Measurements from ENCODE around the gene CDH8.
A peak's percentile ranks its signal among the peaks of the same experiment; 100 is the strongest.

Gene CDH8

DNA sequence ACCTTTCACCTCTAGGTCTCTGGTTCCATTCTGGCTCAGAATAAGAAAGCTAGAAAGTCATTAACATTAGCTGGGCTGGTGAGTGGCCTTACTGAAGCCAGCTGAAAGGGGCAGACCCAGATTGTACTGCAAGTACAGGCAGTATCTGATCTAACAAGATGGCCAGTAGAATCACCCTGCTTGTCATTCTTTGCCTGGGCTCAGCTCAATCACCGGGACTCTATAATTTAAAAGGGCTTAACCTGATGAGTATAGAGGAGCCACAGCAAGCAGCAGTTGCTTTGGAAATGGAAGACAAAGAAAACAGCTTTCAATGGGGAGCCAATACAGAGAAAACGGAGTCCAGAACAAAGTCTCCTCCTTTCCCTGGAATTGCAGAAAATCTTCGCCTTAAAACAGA lies 13.6 kb downstream of the CDH8 start:
- DNase-seq = no peak

DNA sequence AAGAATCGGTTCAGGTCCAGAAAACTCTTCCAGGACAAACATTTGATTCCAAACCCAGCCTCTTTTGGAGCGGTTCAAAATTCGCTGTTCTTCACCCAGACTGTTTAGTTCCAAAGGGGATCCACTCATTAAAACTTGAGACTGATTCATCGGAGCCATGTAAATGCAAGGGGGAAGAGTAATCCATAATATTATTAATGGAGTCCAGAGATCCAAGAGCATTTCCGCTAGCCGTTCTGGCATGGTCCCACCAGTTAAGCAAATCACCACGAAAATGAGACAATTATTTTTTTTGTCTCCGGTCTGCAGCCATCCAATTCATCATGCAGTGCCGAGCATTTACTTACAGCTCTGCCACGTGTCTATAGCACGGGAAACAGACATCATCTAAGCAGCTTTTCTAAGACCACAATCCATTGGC lies 15.1 kb downstream of the CDH8 start:
- no peak for DNase-seq

DNA sequence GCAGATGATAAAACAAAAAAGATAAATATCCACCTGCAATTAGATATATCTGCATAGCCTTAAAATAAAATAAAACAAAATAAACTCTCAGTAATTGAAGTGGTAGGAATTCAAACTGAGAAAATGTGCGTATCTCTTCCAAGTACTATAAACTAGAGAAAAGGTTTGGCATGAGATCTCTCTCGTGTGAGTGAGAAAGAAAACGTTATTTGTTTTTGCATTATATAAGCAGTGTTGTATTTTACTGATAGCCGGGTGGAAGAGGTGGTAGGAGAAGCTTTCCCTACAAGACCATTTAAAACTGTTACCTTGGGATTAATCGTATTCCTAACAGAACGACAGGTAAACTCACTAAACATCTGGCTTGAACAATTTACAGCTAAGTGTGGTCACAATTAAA lies 15.6 kb downstream of the CDH8 start:
- DNase-seq = no peak

DNA sequence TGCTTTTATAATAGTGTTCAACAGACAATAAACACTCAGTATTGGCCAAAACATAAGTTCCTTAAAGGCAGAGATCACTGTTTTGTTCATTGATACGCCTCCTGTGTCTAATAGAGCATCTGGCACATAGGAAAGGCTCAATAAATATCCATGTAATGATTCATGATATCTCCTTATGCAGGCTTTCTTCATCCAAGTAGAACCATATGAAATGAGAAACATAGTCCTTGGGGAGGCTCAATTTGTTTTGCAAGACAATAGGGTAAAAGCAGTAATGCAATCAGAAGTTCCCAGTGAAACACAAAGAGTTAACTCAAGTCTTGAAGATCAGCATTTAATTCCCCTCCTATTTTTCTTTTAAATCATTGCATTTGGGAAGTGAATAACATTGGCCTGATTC lies 16.4 kb downstream of the CDH8 start:
- no peak for DNase-seq

DNA sequence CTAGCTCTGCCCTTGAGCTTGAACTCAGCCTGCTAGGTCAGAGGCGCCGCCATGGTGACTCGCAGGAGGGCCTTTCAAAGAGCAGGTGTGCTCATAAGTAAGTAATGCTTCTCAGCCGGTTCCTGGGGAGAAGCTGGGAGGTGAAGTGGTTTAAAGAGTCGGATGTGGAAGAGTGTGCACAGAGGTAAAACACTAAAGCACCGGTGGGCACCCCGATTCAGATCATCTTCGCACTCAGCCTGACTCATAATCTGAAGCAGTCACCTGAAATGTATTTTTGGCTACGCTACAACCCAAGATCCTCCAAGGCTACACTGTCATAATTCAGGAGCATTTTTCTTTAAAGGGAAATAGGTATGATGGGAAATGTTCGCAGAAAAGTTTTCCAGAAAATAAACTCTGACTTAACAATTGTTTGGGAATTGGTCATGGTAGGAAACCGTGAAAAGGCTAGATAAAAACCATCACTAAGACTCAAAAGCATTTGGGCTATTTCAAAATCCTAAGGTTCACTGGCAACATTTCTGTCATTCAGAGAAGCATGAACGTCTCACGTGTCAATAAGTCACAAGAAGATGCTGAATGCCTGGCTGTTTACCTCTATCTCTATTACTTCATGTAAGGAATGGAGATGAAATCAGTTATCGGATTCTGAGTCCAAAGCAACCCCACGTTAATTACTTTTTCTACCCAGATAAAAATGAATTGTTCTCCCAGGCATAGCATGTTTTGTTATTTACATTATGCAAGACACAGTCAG lies 17.8 kb downstream of the CDH8 start:
- DNase-seq = no peak

DNA sequence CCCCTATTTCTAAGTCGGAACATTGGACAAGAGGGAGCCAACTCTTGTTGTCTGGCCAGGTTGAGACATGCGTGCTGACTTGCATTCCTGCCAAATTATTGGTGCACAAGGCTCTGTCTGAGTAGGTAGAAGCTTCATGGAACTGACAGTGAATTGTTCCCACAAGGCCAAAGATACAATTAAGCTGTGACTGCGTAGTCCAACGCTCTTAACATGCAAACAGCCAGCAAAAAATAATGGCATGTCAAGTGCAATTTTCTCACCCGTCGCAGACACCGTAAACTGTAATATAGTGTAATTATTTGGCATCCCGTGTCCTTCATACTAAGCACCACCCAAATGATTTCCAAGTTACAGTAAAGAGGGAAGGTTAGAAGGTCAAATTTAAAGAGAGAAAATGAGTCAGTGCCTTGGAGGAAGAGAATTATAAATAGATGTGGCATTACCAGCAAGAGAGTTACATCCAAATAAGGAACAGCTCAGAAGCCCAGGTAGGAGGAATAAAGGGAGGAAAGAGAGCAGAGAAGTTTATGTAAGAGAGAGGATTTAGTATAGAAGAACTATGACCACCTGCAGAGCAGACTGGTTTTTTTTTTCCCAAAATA lies 21.8 kb downstream of the CDH8 start:
- peak; percentile 72 for DNase-seq

DNA sequence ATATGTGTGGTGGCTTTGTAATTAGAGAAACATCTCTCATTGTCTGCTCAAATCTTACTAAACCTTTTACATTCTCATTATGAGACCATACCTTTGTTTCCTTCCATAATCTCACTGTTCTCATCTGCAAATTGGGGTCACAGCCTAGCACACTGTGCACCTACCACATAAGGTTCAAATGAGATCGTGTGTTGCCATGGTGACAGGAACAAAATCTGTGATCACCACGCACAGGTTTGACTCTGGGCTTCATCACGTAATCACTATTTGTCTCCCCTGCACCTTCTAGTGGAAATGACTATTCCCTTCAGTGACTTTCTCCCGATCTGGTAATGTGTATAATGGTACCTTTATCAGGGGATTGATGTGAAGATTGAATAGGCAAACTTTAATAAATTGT lies 26.1 kb downstream of the CDH8 start:
- DNase-seq = no peak

DNA sequence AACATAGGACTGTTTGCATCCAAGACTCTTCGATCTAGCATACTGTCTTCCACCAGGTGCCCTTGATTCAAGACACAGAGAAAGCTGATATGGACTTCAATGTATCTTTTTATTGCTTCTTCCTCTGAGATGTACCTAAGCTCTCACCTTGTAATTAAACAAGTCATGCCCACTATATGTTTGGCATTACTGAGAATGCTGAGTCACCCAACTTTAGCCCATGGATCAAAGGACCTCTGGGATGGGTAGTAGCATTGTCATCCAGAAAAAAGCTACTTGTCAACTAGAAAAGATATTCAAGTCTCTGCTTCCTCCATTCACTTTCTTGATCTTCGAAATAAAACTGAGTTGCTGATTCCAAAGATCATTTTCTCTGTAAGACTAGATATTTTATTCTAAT lies 37.8 kb downstream of the CDH8 start:
- no peak for DNase-seq

DNA sequence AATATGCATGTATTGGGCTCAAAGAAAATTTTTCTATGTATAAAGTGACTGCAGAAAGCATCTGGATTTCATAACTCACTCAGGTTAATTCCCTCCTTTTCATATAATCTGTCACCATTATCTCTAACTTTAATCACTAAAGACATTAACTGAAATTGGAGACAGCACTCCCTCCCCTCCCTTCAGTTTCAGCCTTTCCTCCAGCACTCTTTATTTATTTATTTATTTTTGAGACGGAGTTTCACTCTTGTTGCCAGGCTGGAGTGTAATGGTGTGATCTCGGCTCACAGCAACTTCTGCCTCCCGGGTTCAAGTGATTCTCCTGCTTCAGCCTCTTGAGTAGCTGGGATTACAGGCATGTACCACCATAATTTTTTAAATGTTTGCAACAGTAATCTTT lies 43.1 kb downstream of the CDH8 start:
- peak; percentile 46 for DNase-seq

DNA sequence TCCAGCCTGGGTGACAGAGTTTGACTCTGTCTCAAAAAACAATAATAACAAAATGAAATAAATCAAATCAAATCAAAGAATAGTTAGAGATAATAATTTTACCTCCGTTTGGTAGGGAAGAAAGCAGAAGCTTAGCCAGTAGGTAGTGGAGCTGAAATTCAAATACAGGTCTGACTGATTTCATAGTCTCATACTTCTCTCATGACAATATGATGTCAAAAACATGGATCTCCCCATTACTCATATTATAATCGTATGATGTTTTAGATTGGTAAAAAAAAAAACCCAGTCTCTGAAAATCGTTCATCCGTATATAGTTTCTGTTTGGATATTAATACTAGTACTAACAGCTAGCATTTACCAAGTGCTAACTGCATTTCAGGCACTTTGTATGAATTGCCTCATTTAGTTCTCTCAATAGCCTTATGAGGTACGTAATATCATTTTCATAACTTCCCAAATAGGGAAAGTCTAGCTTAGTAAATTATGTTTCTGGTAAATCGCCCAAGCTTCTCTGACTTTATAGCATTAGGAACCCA lies 48.7 kb downstream of the CDH8 start:
- DNase-seq = no peak

DNA sequence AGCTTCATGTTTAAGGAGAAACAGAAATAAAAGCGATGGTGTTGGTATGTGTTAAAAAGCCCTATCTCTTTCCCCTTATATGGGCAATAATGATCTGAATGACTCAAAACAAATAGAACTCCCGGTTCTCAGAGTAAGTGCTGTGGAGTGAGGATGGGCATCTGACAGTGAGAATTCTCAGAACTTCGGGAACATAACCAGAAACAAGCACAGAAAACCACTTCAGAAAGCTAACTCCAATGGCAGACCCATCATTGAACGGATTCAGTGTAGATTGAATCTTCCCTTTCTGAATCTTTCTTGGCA lies 67.2 kb downstream of the CDH8 start:
- DNase-seq = no peak

DNA sequence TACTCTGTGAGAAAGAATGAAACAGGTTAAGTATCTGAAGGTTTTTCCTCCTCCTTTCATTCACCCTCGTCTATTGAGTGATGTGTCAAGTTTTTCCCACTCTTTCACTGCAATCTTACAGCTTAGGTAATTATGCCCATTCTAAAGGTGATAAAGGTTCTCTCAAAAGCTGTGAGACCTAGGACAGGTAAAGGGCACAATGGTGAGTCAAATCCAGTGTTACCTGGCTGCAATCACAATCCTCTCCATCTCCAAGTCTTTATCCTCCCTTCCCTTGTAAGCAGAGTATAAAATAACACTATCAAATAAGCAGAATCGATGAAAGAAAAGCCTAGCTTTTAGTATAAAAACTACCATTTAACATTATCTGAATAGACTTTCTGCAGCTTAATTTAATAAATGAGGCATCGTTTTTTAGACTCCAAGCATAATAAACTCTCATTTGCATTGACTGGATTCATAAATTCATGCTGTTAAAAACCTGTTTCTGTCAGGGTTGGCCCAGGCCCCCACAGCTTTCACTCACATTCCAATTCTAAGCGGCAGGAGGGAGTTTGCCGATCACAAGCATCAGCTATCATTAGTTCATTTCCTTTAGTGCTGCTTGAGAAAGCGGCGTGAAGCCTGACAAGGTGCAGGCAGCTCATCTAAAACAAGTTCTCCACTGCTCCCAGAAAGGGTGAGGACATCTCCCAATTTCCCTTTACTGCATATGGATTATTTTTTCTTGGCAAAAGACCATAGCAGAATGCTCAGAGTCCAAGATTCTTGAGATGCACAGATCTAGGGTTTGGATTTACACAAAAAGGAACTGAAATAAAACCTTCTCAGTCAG lies 67.8 kb downstream of the CDH8 start:
- no peak for DNase-seq

DNA sequence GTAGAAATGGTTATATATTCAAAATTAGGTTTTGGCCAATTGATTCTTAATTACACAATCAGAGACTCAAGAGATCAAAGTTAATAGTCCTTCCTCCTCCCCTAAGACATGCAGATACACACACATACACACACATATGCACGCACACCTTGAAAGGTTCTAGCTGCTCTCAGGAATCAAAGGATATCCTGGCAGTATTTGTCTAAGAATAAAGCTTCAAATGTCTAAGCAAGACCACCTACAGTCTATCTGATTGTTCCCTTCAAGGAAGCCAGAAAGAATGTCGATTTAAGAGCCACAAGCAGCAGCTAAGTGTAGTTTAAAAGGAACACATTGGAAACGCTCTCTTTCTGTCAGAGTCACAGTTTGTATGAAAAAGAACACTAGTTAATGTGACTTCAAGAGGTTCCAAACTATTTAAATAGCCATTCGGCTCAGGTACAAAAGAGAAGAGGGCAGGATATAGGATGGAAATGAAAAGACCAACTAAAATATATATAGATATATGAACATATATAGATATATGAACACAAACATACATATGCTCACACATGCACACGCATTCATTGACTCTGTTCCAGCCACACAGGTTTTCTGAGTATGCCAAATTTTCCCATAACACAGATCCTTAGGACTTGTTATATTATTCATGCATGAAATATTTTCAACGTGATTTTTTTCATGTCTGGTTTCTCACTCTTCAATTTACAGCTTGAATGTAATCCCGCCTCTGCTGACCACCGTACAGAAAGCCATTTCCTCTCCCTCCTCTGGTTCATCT lies 79.0 kb downstream of the CDH8 start:
- DNase-seq = no peak

DNA sequence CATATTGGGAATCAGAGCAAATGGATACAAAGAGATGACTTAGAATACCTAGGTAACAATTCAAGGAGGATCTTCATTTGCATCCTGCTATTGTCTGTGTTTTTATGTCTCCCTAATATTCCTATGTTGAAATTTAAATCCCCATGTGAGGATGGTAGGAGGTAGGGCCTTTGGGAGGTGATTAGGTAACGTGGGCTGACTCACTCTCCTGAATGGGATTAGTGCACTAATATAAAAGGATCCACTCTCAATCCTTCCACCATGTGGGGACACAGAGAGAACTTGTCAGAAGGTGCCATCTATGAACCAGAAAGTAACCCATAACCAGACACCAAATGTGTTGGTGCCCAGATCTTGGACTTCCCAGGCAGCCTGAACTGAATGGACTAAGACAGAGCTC lies 83.4 kb downstream of the CDH8 start:
- DNase-seq = no peak

DNA sequence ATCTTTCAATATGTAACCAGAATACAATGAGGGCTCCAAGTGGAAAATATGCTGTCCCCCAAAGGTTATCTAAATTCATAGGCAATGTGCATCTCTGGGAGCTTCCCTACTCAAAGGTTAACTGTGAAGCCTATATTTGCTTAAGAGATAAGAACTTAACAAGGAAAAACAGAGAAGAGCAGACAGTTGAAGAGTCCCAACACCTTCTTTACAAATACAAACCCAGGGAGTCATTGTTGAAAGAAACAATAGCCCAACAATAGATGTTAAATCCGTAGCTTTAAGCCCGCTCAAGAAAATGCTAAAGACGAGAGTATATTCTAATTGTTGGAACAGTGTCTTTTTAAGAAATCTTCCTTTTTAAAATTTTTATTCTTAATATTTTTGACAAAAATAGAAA lies 87.8 kb downstream of the CDH8 start:
- no peak for DNase-seq

DNA sequence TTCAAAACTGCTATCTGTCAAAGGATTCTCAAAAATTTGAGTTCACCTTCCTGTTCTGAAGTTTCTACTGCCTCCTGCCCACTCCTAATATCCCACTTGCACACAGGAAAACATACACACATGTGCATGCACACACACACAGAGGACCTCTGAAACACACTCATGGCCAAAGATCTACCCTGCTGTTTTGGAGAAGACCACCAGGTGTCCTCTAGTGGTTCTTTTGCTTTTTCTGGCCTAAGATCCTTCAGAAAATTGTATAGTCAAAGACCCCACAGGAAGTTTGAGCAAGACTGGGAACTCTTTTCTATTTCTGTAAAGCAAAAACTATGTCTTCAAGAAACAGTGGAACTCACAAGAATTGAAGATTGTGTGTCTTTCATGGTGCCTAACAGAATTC lies 90.2 kb downstream of the CDH8 start:
- no peak for DNase-seq

DNA sequence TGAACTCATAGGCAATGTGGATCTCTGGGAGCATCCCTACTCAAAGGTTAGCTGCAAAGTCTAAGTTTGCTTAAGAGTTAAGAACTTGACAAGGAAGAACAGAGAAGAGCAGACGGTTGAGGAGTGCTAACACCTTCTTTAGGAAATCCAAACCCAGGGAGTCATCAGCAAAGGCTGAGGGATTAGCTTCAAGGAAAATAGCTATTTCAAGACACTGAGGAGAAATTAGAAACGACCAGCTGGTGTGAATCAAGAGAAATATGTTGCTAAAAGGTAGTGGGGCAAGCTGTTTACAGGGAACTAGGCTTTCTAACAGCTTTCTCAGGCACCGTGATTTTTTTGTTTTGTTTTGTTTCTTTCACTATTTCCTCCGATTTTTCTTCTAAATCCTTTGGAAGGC lies 90.7 kb downstream of the CDH8 start:
- no peak for DNase-seq

DNA sequence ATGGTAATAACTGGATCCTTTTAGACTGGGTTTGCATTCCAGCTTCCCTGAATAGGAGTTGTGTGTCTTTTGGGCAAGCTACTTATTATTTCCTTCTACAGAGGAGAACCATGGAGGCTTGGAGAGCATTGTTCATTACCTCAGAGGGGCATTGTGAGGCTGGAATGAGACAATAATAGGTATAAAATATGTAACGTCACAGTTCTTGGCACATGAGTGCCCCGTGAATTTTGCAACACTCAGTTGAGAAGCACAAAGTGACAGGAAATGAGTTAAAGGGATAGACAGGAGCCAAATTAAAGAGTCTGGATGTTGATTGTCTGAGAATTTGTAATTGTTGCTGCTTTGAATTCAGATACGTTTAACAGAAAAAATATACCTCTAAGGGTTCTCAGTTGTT lies 92.2 kb downstream of the CDH8 start:
- no peak for DNase-seq

DNA sequence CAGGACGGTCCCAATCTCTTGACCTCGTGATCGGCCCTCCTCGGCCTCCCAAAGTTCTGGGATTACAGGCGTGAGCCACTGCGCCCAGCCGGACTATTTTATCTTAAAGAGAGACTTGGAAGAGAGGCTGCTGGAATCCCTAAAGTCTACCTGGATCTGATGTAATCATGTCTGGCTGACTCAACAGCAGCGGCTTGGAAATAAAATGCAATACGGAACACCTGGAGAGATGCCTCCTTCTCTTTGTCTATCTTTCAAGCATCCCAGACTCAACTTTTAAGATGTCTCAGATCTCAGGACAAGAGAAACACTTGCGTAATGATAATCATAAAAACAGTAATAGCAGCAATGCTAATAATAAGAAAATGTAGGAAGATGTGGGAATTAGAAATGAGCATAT lies 95.6 kb downstream of the CDH8 start:
- DNase-seq = no peak

DNA sequence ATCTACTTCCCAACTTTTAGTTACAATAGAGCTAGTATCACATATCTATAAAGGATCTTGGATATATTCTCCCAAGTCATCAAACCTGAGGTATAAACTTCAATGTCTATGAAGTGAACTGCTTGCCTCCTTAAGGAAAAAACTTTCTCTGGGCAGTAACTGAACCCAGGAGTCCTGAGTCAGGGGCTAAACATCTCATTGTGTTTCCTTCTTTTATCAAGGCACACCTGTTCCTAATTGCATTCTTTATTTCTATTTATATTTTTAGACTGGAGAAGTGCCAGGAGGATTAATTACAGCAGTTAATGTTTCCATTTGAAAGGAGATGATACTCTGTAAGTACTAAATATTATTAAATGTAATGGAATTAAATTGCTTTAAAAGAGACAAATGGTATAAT lies 98.6 kb downstream of the CDH8 start:
- DNase-seq = no peak

DNA sequence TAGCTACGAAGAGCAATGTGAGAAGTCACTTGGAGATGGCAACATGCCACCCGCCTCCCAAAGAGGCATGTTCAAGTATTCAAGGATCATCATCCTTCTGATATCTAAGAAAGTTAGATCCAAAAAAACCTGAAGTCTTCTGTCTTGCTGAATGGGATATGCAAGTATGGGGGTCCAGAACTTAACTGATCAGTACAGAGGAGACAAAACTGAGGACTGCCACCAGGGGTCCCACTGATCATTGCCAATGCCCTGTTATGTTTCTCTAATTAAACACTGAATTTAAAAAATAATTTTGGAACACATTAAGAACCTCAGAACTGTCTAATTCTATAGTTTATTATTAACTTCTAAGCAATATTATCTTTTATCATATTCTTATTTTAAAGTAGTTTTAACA lies 99.7 kb downstream of the CDH8 start:
- no peak for DNase-seq

DNA sequence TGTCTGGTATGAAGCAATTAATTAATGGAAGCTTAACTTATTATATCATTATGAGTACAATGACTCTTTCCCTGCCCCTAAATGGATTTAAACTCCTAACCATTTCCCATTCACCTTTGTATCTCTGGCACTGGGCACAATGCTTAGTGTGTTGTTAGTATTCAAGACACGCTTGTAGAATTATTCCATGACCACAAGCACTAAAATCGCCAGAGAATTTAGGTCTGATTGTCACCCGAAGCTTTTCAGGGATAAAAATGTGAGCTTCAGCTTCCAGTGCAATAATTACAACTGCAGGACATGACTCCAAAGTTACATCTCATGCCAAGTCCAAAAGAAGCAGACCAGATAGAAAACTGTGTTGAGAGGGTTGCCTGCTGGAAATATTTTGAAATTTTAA lies 101.6 kb downstream of the CDH8 start:
- DNase-seq = no peak

DNA sequence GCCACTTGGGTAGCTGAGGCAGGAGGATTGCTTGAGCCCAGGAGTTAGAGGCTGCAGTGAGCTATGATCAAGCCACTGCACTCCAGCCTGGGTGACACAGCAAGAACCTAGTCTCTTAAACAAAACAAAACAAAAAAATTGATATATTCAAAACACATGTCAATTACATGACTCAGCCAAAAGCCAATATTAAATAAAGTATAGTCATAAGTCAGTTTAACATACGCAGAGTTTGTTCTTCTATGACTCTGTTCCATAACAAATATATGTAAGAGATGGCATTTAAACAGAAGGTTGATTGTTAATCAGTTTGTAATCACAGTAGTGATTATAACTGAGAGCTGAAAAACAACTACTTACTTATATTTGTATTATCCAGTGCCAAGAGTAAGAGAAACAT lies 106.5 kb downstream of the CDH8 start:
- DNase-seq = no peak
